Mononuclear cell (primary cell): Measurements from ENCODE around the gene TKFC. TPM values are rescaled to one million over a fixed set of nuclear protein-coding genes. Genes with fewer than 3 reads are reported as not detected.

Experiments
- H3K27me3 ChIP-seq: 2 replicates; pipeline ENCODE4 v1.6.0; 2011; ENCODE audit warnings: low read length, control low read depth; ENCODE audit not compliant: insufficient read depth
- H3K4me1 ChIP-seq: 2 replicates; pipeline ENCODE4 v1.5.1; 2011; ENCODE audit warnings: mild to moderate bottlenecking, low read length, control low read depth; ENCODE audit not compliant: insufficient read depth
- H3K4me3 ChIP-seq: 2 replicates; pipeline ENCODE4 v1.5.1; 2011; ENCODE audit warnings: mild to moderate bottlenecking, low read length, moderate library complexity
- H3K9me3 ChIP-seq: 2 replicates; pipeline ENCODE4 v1.5.1; 2011; ENCODE audit warnings: low read depth, mild to moderate bottlenecking, control low read depth, low read length
- total RNA-seq: library from RNA; depleted of rRNA; stranded (reverse); fragments of >200 nt; gene quantifications from one replicate; pipeline ENCODE4 v1.2.3, GENCODE V29; 2012

Gene TKFC
- total RNA-seq, 1 donor, result 18.5 TPM

DNA sequence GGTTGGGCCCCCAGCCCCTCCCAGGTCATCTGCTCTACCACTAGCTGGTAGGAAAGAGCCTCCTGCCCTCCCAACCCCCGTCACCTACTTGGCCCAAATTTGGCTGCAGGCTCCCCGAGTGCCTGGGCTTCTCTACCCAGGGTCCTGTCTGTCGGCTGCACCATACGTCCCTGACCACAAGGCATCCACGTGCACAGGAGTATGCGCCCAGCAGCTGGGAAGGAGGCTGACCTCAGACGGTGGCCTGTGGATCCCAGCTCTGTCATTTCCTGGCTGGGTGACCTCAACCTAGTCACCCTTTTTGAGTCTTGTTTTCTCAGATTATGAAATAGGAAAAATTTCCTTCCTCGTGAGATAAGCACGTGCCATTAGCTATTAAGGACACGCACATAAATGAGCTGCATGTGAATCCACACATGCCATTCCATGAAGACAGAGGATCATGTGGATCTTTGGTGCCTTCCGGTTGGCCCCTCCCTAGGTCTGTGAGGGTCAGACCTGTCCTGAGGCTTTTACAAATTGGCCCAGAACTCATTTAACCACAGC lies 15.0 kb downstream of the TKFC start:
- Histone ChIP-seq H3K4me3 (no peak overlapping the region), H3K27me3 (no peaks in the 10 kb centered on the region), H3K4me1 (peaks cover 19% of the 10 kb centered on the region), H3K9me3 (no peaks in the 10 kb centered on the region)

GRCh38 chr11:61349189-61349751 lies 16.2 kb downstream of the TKFC start:
- no peaks in the 10 kb centered on the region for H3K9me3 ChIP-seq
- H3K4me3 ChIP-seq, result no peak overlapping the region
- peaks cover 19% of the 10 kb centered on the region for H3K4me1 ChIP-seq

DNA sequence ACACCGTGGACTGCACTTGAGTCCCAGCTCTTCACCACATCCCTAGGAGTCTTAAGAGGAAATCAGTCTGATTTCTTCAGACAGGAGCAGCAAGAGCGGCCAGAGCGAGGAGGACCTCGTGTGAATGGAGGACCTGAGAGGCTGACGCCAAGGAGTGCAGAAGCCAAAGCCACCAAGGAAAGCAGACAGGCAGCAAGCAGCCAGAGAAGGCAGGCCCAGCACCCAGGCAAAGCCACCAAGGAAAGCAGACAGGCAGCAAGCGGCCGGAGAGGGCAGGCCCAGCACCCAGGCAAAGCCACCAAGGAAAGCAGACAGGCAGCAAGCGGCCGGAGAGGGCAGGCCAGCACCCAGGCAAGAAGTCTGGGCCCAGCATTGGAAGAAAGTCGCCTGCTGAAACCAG lies 16.9 kb downstream of the TKFC start:
- H3K27me3 ChIP-seq, result no peaks in the 10 kb centered on the region
- H3K9me3 ChIP-seq, result no peaks in the 10 kb centered on the region
- H3K4me1 ChIP-seq, result peaks cover 19% of the 10 kb centered on the region
- H3K4me3 ChIP-seq, result no peak overlapping the region

More at GRCh38 chr11:61349189-61349751, 16.2 kb downstream of the TKFC start:
- H3K27me3 ChIP-seq, result no peaks in the 10 kb centered on the region

- Histone ChIP-seq H3K4me3 (no peak overlapping the region), H3K4me1 (peaks cover 19% of the 10 kb centered on the region), H3K27me3 (no peaks in the 10 kb centered on the region), H3K9me3 (no peaks in the 10 kb centered on the region)
These were observed 17.3 kb downstream of the TKFC start for GRCh38 chr11:61350336-61350735.

DNA sequence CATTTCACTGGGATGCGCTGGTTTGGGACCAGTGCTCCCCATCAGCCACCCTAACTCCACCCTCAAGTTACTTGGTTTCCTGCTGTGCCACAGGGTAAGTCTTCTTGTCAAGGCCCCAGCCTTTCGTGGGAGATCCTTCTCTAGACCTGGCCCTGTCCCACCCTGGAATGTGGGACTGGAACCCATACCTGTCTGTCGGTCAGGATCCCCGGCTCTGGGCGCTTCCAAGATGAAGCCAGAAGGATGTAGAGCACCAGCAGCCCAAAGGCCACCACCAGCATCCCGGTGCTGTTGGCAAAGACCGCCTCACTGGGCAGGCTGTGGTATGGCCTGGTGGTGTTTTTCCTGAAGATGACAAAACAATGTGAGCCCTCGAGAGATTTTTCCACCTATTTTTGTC lies 17.8 kb downstream of the TKFC start:
- Histone ChIP-seq H3K9me3 (no peaks in the 10 kb centered on the region), H3K4me1 (peaks cover 19% of the 10 kb centered on the region), H3K27me3 (no peaks in the 10 kb centered on the region)

DNA sequence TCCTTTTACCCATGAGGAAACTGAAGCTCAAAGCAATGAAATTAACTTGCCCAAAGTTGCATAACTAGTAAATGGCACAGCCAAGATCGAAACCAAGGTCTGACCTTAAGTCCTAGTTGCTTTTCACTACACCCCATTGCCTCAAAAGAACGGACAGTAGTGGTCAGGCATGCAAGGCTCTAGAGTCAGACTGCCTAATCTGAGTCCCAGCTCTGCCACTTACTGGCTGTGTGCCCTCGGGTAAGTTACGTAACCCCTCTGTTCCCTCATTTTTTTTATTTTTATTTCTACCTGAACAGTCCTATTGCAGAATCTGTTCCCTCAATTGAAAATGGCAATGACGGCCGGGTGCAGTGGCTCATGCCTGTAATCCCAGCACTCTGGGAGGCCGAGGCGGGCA lies 19.0 kb downstream of the TKFC start:
- Histone ChIP-seq H3K9me3 (no peaks in the 10 kb centered on the region), H3K27me3 (no peaks in the 10 kb centered on the region), H3K4me1 (peaks cover 29% of the 10 kb centered on the region), H3K4me3 (no peak overlapping the region)

More for the DNA sequence above, 17.8 kb downstream of the TKFC start:
- H3K4me3 ChIP-seq, result no peak overlapping the region

DNA sequence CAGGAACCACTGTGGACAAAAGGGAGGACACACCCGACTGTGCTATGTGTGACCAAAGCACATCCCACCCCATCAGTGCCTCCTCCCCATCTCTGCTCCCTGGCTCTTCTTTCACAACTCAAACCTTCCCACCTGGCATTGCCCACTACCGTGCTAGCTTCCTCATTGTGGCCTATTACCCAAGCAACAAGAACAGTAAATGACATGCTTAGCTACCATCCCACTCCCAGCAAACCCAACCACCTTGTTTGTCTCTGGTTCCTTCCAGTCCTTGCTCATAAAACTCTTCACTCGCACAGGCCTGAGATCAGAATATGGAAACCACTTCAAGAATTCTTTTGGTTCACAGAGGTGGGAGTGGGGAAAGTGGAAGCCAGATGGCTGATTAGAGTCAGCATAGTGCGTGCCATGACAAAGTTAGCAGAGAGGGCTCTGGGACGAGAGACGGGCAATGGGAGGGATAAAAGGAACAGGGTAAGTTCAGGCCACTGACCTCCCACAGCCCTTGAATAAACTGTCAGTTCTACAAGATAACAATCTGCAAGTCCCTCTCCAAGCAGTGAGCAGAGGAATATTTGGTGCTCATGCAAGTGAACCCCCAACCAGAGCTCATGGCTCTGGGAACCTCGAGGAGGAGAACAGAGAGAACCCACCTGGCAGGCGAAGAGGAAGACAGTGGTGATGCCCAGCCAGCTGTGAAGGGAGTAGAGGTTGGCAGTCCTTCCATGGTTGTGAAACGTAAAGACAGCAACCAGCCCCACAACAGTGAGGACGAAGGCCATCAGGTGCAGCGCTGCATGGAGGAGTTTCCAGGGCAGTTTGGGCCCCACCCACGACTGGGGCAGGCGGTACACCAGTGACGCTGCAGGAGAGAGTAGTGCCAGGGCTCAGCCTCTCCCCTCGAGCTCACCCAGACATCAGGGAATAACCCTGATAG lies 20.4 kb downstream of the TKFC start:
- no peaks in the 10 kb centered on the region for H3K27me3 ChIP-seq
- H3K4me1 ChIP-seq, result peaks cover 29% of the 10 kb centered on the region
- no peak overlapping the region for H3K4me3 ChIP-seq
- H3K9me3 ChIP-seq, result no peaks in the 10 kb centered on the region

- H3K4me1 ChIP-seq, result peaks cover 32% of the 10 kb centered on the region
- H3K27me3 ChIP-seq, result no peaks in the 10 kb centered on the region
- H3K4me3 ChIP-seq, result peak overlapping the region; percentile 9
- no peaks in the 10 kb centered on the region for H3K9me3 ChIP-seq
These were observed 21.2 kb downstream of the TKFC start for GRCh38 chr11:61354208-61354607.

- H3K27me3 ChIP-seq, result no peaks in the 10 kb centered on the region
- peaks cover 54% of the 10 kb centered on the region for H3K4me1 ChIP-seq
- H3K9me3 ChIP-seq, result no peaks in the 10 kb centered on the region
- H3K4me3 ChIP-seq, result peak overlapping the region; percentile 22
These were observed 23.7 kb downstream of the TKFC start for GRCh38 chr11:61356706-61357105.

DNA sequence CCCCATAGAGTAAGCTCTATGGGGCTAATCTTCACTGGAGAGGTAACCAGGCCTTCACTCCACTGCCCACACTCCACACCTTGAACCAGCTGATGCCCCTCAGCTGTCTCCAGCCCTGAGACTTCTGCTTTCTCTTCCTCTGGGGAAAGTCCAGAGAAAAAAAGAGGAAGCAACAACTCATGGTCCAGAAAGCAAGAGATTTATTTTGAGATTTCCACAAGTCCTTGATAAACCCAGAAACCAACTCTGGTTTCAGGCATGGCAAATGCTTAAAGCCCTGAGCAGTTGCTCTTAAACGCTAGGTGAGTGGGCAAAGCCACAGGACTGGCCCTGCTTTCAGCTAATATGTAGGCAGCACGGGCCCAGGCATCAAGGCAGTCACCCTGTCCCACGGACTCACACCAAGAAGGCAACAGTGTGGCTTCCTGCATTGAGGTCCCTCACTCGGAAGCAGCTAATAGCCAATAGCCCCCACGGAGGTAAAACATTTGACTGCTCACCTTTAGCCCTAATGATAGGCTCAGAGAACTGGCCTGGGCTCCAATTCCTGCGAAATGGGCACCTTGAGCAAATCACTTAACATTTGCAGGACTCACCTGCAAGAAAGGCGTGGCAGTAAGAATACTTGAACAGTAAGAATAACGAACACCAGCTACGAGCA lies 24.3 kb downstream of the TKFC start:
- Histone ChIP-seq H3K4me3 (no peak overlapping the region), H3K27me3 (no peaks in the 10 kb centered on the region), H3K9me3 (no peaks in the 10 kb centered on the region), H3K4me1 (peaks cover 54% of the 10 kb centered on the region)

DNA sequence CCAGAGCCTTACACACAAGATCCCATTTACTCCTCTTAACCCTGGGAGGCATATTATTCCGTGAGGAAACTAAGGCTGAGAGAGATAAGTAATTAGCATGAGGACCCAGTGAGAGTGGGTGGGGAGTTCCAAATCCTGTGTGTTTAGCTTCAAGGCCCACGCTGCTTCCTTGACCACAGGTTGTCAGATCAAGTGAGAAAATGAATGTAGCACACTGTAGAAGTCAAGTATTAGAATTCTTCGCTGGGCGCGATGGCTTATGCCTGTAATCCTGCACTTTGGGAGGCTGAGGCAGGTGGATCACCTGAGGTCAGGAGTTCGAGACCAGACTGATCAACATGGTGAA lies 24.8 kb downstream of the TKFC start:
- peaks cover 59% of the 10 kb centered on the region for H3K4me1 ChIP-seq
- no peaks in the 10 kb centered on the region for H3K9me3 ChIP-seq
- H3K4me3 ChIP-seq, result no peak overlapping the region
- no peaks in the 10 kb centered on the region for H3K27me3 ChIP-seq

GRCh38 chr11:61358566-61358965 lies 25.5 kb downstream of the TKFC start:
- no peaks in the 10 kb centered on the region for H3K27me3 ChIP-seq
- peaks cover 66% of the 10 kb centered on the region for H3K4me1 ChIP-seq
- H3K4me3 ChIP-seq, result no peak overlapping the region
- no peaks in the 10 kb centered on the region for H3K9me3 ChIP-seq

GRCh38 chr11:61359516-61359915 lies 26.5 kb downstream of the TKFC start:
- Histone ChIP-seq H3K9me3 (no peaks in the 10 kb centered on the region), H3K4me1 (peaks cover 71% of the 10 kb centered on the region), H3K27me3 (no peaks in the 10 kb centered on the region), H3K4me3 (no peak overlapping the region)

DNA sequence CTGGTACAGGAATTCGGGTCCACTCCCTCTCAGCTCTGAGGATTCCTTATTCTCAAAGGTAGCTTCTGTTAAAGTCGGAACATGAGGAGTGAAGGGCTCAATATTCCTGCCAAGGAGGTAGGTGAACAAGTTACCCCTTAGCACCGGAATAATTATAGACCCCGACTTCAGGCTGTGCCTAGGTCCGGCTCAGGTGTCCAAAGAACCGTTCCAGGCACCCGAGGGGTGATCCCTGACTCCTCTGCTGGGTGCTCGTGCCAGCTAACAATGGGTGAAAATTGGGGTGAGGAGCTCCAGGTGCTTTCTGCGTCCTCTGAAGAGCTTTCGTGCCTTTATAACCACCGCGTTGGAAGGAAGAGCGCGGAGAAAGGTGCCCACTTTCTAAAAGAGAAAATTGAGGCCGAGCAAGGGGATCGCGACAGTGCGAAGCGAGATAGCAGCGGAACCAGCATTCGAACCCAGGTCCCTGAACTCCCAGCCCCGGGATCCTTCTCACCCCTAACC lies 28.3 kb downstream of the TKFC start:
- H3K4me1 ChIP-seq, result peaks cover 68% of the 10 kb centered on the region
- no peaks in the 10 kb centered on the region for H3K9me3 ChIP-seq
- no peaks in the 10 kb centered on the region for H3K27me3 ChIP-seq
- H3K4me3 ChIP-seq, result peak overlapping the region; percentile 93
